ENCODE data around the gene FOLR1. TPM values are rescaled to one million over a fixed set of nuclear protein-coding genes. Genes with fewer than 3 reads are reported as not detected.
"Not testable (repeated sequence)": the region's sequence is repeated elsewhere in the genome, so short reads cannot be mapped to it uniquely, and the experiment has no call there.

The FOLR1 gene
- total RNA-seq, 1 donor from 2014 or later: 0.20 TPM

DNA sequence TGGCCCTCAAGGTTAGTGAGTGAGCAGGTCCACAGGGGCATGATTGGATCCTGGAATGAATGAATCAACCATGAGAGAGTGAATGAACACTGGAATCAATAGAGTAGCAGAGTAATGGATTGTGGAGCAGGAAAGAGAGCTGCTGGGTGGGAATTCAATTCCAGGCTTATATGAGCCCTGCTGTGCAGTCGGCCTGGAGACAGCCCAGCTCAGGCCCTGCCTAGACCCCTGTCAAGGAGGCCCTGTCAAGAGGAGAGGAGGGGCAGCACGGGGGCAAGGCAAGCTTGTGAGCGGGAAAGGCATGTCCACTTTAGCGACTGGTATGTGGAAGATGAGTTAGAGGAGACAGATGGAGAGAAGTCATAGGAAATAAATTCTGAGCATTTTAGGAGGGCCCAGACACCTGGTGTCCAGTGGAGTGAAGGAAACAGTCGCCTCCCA is 1.3 kb upstream of the FOLR1 start:
- peaks cover 2% of the 10 kb centered on the region for H3K27me3 Mint-ChIP-seq (ENCODE audit: low read depth)
- no peaks in the 10 kb centered on the region for H3K9me3 Mint-ChIP-seq (ENCODE audit: low read depth)
- DNase-seq (ENCODE audit: low spot score): no peak
- H3K27ac Mint-ChIP-seq (ENCODE audit: unreplicated experiment): no peak overlapping the region
- no peaks in the 10 kb centered on the region for H3K36me3 Mint-ChIP-seq (ENCODE audit: low read depth)
- TF ChIP-seq, protein P1, sequence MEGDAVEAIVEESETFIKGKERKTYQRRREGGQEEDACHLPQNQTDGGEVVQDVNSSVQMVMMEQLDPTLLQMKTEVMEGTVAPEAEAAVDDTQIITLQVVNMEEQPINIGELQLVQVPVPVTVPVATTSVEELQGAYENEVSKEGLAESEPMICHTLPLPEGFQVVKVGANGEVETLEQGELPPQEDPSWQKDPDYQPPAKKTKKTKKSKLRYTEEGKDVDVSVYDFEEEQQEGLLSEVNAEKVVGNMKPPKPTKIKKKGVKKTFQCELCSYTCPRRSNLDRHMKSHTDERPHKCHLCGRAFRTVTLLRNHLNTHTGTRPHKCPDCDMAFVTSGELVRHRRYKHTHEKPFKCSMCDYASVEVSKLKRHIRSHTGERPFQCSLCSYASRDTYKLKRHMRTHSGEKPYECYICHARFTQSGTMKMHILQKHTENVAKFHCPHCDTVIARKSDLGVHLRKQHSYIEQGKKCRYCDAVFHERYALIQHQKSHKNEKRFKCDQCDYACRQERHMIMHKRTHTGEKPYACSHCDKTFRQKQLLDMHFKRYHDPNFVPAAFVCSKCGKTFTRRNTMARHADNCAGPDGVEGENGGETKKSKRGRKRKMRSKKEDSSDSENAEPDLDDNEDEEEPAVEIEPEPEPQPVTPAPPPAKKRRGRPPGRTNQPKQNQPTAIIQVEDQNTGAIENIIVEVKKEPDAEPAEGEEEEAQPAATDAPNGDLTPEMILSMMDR (IDR thresholded peaks at IDR 0.05): no peak
- H3K4me3 Mint-ChIP-seq (ENCODE audit: unreplicated experiment): no peak overlapping the region
- peaks cover 3% of the 10 kb centered on the region for H3K4me1 Mint-ChIP-seq (ENCODE audit: low read depth)

DNA sequence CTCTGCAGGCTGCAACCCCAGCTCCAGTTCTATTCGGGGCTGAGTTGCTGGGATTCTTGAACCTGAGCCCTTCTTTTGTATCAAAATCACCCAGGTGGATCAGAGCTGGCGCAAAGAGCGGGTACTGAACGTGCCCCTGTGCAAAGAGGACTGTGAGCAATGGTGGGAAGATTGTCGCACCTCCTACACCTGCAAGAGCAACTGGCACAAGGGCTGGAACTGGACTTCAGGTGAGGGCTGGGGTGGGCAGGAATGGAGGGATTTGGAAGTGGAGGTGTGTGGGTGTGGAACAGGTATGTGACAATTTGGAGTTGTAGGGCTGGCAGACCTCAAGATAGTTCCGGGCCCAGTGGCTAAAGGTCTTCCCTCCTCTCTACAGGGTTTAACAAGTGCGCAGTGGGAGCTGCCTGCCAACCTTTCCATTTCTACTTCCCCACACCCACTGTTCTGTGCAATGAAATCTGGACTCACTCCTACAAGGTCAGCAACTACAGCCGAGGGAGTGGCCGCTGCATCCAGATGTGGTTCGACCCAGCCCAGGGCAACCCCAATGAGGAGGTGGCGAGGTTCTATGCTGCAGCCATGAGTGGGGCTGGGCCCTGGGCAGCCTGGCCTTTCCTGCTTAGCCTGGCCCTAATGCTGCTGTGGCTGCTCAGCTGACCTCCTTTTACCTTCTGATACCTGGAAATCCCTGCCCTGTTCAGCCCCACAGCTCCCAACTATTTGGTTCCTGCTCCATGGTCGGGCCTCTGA is 3.8 kb downstream of the FOLR1 start:
- DNase-seq (ENCODE audit: low spot score): no peak
- H3K36me3 Mint-ChIP-seq (ENCODE audit: low read depth): no peaks in the 10 kb centered on the region
- H3K27ac Mint-ChIP-seq (ENCODE audit: unreplicated experiment): no peak overlapping the region
- H3K4me1 Mint-ChIP-seq (ENCODE audit: low read depth): peaks cover 5% of the 10 kb centered on the region
- TF ChIP-seq, protein P1 (IDR thresholded peaks at IDR 0.05): no peak
- H3K9me3 Mint-ChIP-seq (ENCODE audit: low read depth): no peaks in the 10 kb centered on the region
- no peaks in the 10 kb centered on the region for H3K27me3 Mint-ChIP-seq (ENCODE audit: low read depth)
- no peak overlapping the region for H3K4me3 Mint-ChIP-seq (ENCODE audit: unreplicated experiment)

DNA sequence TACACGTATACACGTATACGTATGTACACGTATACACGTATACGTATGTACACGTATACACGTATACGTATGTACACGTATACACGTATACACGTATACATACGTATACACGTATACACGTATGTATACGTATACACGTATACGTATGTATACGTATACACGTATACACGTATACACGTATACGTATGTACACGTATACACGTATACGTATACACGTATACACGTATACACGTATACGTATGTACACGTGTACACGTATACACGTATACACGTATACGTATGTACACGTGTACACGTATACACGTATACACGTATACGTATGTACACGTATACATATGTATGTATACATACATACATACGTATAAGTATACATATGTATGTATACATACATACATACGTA is 9.5 kb downstream of the FOLR1 start:
- not testable (repeated sequence) for DNase-seq (ENCODE audit: low spot score); H3K9me3 Mint-ChIP-seq (ENCODE audit: low read depth); H3K4me3 Mint-ChIP-seq (ENCODE audit: unreplicated experiment); H3K27me3 Mint-ChIP-seq (ENCODE audit: low read depth); H3K27ac Mint-ChIP-seq (ENCODE audit: unreplicated experiment); H3K36me3 Mint-ChIP-seq (ENCODE audit: low read depth)
- H3K4me1 Mint-ChIP-seq (ENCODE audit: low read depth): peaks cover 13% of the 10 kb centered on the region

DNA sequence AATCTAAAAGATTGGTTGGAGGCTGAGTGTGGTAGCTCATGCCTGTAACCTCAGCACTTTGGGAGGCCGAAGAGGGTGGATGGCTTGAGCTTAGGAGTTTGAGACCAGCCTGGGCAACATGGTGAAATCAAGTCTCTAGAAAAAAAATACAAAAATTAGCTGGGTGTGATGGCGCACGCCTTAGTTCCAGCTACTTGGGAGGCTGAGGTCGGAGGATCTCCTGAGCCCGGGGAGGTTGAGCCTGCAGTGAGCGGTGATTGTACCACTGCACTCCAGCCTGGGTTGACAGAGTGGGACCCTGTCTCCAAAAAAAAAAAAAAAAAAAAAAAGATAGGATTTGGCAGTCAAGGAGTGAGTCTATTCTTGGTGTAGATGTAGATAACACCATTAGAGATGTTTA is 10.6 kb downstream of the FOLR1 start:
- Mint-ChIP-seq H3K4me1 (ENCODE audit: low read depth) (peaks cover 13% of the 10 kb centered on the region), H3K4me3 (ENCODE audit: unreplicated experiment) (no peak overlapping the region), H3K27me3 (ENCODE audit: low read depth) (no peaks in the 10 kb centered on the region), H3K27ac (ENCODE audit: unreplicated experiment) (no peak overlapping the region), H3K36me3 (ENCODE audit: low read depth) (no peaks in the 10 kb centered on the region), H3K9me3 (ENCODE audit: low read depth) (no peaks in the 10 kb centered on the region)
- TF ChIP-seq, protein P1 (IDR thresholded peaks at IDR 0.05): no peak
- DNase-seq (ENCODE audit: low spot score): no peak

DNA sequence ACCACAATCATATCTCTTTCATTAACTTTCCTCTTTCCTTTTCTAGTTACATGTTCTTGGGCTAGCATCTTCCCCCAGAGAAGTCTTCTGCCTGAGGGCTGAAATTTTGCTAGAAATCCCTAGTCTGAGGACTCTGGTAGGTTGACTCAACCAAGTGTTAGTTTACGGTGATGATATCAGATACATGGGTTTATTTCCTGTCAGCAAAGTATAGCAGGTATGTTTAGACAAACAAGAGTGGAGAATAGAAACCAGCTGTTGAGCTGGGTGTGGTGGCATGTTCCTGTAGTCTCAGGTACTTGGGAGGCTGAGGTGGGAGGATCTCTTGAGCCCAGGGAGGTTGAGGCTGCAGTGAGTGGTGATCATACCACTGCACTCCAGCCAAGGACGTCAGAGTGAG is 11.2 kb downstream of the FOLR1 start:
- peaks cover 13% of the 10 kb centered on the region for H3K4me1 Mint-ChIP-seq (ENCODE audit: low read depth)

More for the DNA sequence above, 11.2 kb downstream of the FOLR1 start:
- no peak for DNase-seq (ENCODE audit: low spot score)
- no peak overlapping the region for H3K27ac Mint-ChIP-seq (ENCODE audit: unreplicated experiment)
- H3K27me3 Mint-ChIP-seq (ENCODE audit: low read depth): no peaks in the 10 kb centered on the region
- TF ChIP-seq, protein P1 (IDR thresholded peaks at IDR 0.05): no peak
- no peaks in the 10 kb centered on the region for H3K36me3 Mint-ChIP-seq (ENCODE audit: low read depth)
- H3K9me3 Mint-ChIP-seq (ENCODE audit: low read depth): no peaks in the 10 kb centered on the region
- no peak overlapping the region for H3K4me3 Mint-ChIP-seq (ENCODE audit: unreplicated experiment)

All from chondrocyte (in vitro differentiated cells).